Activated CD8-positive, alpha-beta memory T cell treated with anti-CD3 and anti-CD28 coated beads, Interleukin-2, amount 50 U/mL, for 1 hour (primary cell): ENCODE results near the gene ZDHHC14.

Experiments
- DNase-seq: peaks from one replicate; pipeline ENCODE4 v3.0.0-alpha.2; 2020; ENCODE audit errors: extremely low read depth

Gene ZDHHC14

GRCh38 chr6:157518397-157519250 is 137.6 kb downstream of the ZDHHC14 start:
- DNase-seq, result no peak

GRCh38 chr6:157519255-157520116 is 138.5 kb downstream of the ZDHHC14 start:
- no peak for DNase-seq

- no peak for DNase-seq
Measured at GRCh38 chr6:157520117-157520406, 139.1 kb downstream of the ZDHHC14 start.

GRCh38 chr6:157520596-157521361 is 139.8 kb downstream of the ZDHHC14 start:
- no peak for DNase-seq

GRCh38 chr6:157521362-157522335 is 140.7 kb downstream of the ZDHHC14 start:
- DNase-seq, result no peak

- DNase-seq, result no peak
Measured at GRCh38 chr6:157522472-157522871, 141.5 kb downstream of the ZDHHC14 start.

GRCh38 chr6:157524735-157525134 is 143.7 kb downstream of the ZDHHC14 start:
- no peak for DNase-seq

- no peak for DNase-seq
Measured at GRCh38 chr6:157525292-157525889, 144.4 kb downstream of the ZDHHC14 start.

- DNase-seq, result no peak
Measured at GRCh38 chr6:157525918-157526425, 145.0 kb downstream of the ZDHHC14 start.

- DNase-seq, result no peak
Measured at GRCh38 chr6:157527471-157527907, 146.5 kb downstream of the ZDHHC14 start.

GRCh38 chr6:157528931-157529653 is 148.1 kb downstream of the ZDHHC14 start:
- no peak for DNase-seq

- no peak for DNase-seq
Measured at GRCh38 chr6:157529654-157530039, 148.7 kb downstream of the ZDHHC14 start.

- no peak for DNase-seq
Measured at GRCh38 chr6:157530126-157530525, 149.1 kb downstream of the ZDHHC14 start.

GRCh38 chr6:157530724-157531168 is 149.8 kb downstream of the ZDHHC14 start:
- no peak for DNase-seq

GRCh38 chr6:157531169-157531985 is 150.4 kb downstream of the ZDHHC14 start:
- DNase-seq, result no peak

- DNase-seq, result no peak
Measured at GRCh38 chr6:157531986-157532365, 151.0 kb downstream of the ZDHHC14 start.

GRCh38 chr6:157533048-157533871 is 152.3 kb downstream of the ZDHHC14 start:
- DNase-seq, result no peak
